GM23248 (cell line): ENCODE measurements around the gene SNTG2. TPM values are rescaled to one million over a fixed set of nuclear protein-coding genes. Genes with fewer than 3 reads are reported as not detected.

ENCODE experiments used
- DNase-seq: peaks from one replicate; pipeline ENCODE4 v3.0.0-alpha.2; 2015
- H2AFZ ChIP-seq: fragments of 200-600 bp; sonication (generic); 2 replicates; pipeline ENCODE4 v1.6.1; 2016; ENCODE audit warnings: antibody characterized with exemption
- H3F3A ChIP-seq: fragments of 200-600 bp; sonication (generic); 2 replicates; pipeline ENCODE4 v1.6.1; 2016; ENCODE audit warnings: mild to moderate bottlenecking, antibody characterized with exemption, mixed run types; ENCODE audit not compliant: insufficient read depth
- H3K27ac ChIP-seq: fragments of 200-600 bp; sonication (generic); 2 replicates; pipeline ENCODE4 v1.5.1; 2016; ENCODE audit warnings: mild to moderate bottlenecking
- H3K27me3 ChIP-seq: fragments of 200-600 bp; sonication (generic); replicated peaks from 2 replicates; pipeline ENCODE4 v1.6.1; 2016; ENCODE audit warnings: mild to moderate bottlenecking; ENCODE audit not compliant: insufficient read depth
- H3K36me3 ChIP-seq: fragments of 200-600 bp; sonication (generic); 2 replicates; pipeline ENCODE4 v1.6.1; 2016; ENCODE audit warnings: low read depth, mild to moderate bottlenecking
- H3K4me1 ChIP-seq: fragments of 200-600 bp; sonication (generic); 2 replicates; pipeline ENCODE4 v1.6.1; 2016; ENCODE audit warnings: mild to moderate bottlenecking; ENCODE audit not compliant: insufficient read depth
- H3K4me2 ChIP-seq: fragments of 200-600 bp; sonication (generic); one replicate; pipeline ENCODE4 v1.6.1; 2016; ENCODE audit warnings: mild to moderate bottlenecking; ENCODE audit not compliant: unreplicated experiment
- H3K4me3 ChIP-seq: fragments of 200-600 bp; sonication (generic); 2 replicates; pipeline ENCODE4 v1.5.1; 2016; ENCODE audit warnings: mild to moderate bottlenecking
- H3K79me2 ChIP-seq: fragments of 200-600 bp; sonication (generic); 2 replicates; pipeline ENCODE4 v1.6.1; 2016; ENCODE audit warnings: mild to moderate bottlenecking; ENCODE audit not compliant: insufficient read depth
- H3K9ac ChIP-seq: fragments of 200-600 bp; sonication (generic); 2 replicates; pipeline ENCODE4 v1.6.1; 2016; ENCODE audit warnings: mild to moderate bottlenecking
- H3K9me2 ChIP-seq: fragments of 200-600 bp; sonication (generic); 2 replicates; pipeline ENCODE4 v1.6.1; 2016; ENCODE audit warnings: mixed run types, mild to moderate bottlenecking, moderate library complexity; ENCODE audit not compliant: insufficient read depth
- H3K9me3 ChIP-seq: fragments of 200-600 bp; sonication (generic); one replicate; pipeline ENCODE4 v1.6.1; 2017; ENCODE audit warnings: low read depth
- H4K20me1 ChIP-seq: fragments of 200-600 bp; sonication (generic); 2 replicates; pipeline ENCODE4 v1.6.0; 2016; ENCODE audit not compliant: insufficient read depth
- EZH2 ChIP-seq: fragments of 200-600 bp; sonication (generic); IDR thresholded peaks from 2 replicates; pipeline ENCODE4 v1.6.1; 2018; ENCODE audit warnings: antibody characterized with exemption, mild to moderate bottlenecking; ENCODE audit not compliant: insufficient read depth, poor library complexity, severe bottlenecking
- EZH2phosphoT487 ChIP-seq: fragments of 200-600 bp; sonication (generic); IDR thresholded peaks from 2 replicates; pipeline ENCODE4 v1.6.1; 2018; ENCODE audit warnings: antibody characterized with exemption, moderate library complexity, mild to moderate bottlenecking, low read depth; ENCODE audit not compliant: insufficient read depth
- WGBS, 2 experiments: methylation state at CpG; one replicate each; pipeline ENCODE4 v1.1.6; 2015 to 2017; ENCODE audit warnings: low lambda C conversion rate in 2 of 2, low coverage in 1 of 2; ENCODE audit errors: missing lambda C conversion rate in 2 of 2; 5-methylcytosine and 5-hydroxymethylcytosine counted together
- in situ Hi-C: fragments of 300-500 bp; cut with MboI; formaldehyde crosslinking; loops from 2 replicates; pipeline ENCODE4 v1.15.0; 2020
- polyA plus RNA-seq: library from polyadenylated mRNA; unstranded; fragments of >200 nt; fragmentation: Nextera tagmentation; extraction: Ambion mirVana; gene quantifications from 2 replicates; pipeline ENCODE4 v1.2.1, GENCODE V29; 2016
- total RNA-seq: library from RNA; depleted of rRNA; stranded (reverse); fragments of >200 nt; shearing (Covaris generic); gene quantifications from 2 replicates; pipeline ENCODE4 v1.2.3, GENCODE V29; 2014

SNTG2 gene
- total and polyA plus RNA-seq, 2 experiments from 2014 or later: not detected

GRCh38 chr2:979069-979928 lies 28.6 kb downstream of the SNTG2 start:
- Histone ChIP-seq H3F3A (no peaks in the 10 kb centered on the region), H3K4me1 (no peaks in the 10 kb centered on the region), H3K9ac (no peak overlapping the region), H3K79me2 (no peaks in the 10 kb centered on the region), H3K36me3 (no peaks in the 10 kb centered on the region), H3K4me3 (no peak overlapping the region), H2AFZ (no peak overlapping the region), H3K27me3 (no peaks in the 10 kb centered on the region), H3K27ac (no peak overlapping the region), H3K9me2 (no peaks in the 10 kb centered on the region), H3K4me2 (no peak overlapping the region), H3K9me3 (no peaks in the 10 kb centered on the region), H4K20me1 (no peaks in the 10 kb centered on the region)
- in situ Hi-C loops: no loop called here
- no peak for DNase-seq
- 8 to 11% methylated on average over 8 of the region's 8 CpGs for WGBS, 2 experiments
- TF ChIP-seq EZH2phosphoT487 (no peak), EZH2 (no peak)

- Histone ChIP-seq H2AFZ (no peak overlapping the region), H3K27me3 (no peaks in the 10 kb centered on the region), H3K79me2 (no peaks in the 10 kb centered on the region), H3K9me2 (no peaks in the 10 kb centered on the region), H3K36me3 (no peaks in the 10 kb centered on the region), H3K9me3 (no peaks in the 10 kb centered on the region), H3K4me2 (no peak overlapping the region), H4K20me1 (no peaks in the 10 kb centered on the region), H3K4me3 (no peak overlapping the region), H3K27ac (no peak overlapping the region), H3K4me1 (no peaks in the 10 kb centered on the region), H3F3A (no peaks in the 10 kb centered on the region), H3K9ac (no peak overlapping the region)
- 6 to 9% methylated on average over 4 of the region's 4 CpGs for WGBS, 2 experiments
- in situ Hi-C loops: no loop called here
- TF ChIP-seq EZH2: no peak
- no peak for TF ChIP-seq EZH2phosphoT487
- DNase-seq: no peak
Observed at GRCh38 chr2:980176-980575, 29.5 kb downstream of the SNTG2 start.

- Histone ChIP-seq H3K4me2 (no peak overlapping the region), H3K36me3 (no peaks in the 10 kb centered on the region), H3K4me1 (no peaks in the 10 kb centered on the region), H3K79me2 (no peaks in the 10 kb centered on the region), H3K9ac (no peak overlapping the region), H3K27me3 (no peaks in the 10 kb centered on the region), H3F3A (no peaks in the 10 kb centered on the region), H3K9me2 (no peaks in the 10 kb centered on the region), H3K4me3 (no peak overlapping the region), H3K9me3 (no peaks in the 10 kb centered on the region), H2AFZ (no peak overlapping the region), H4K20me1 (no peaks in the 10 kb centered on the region), H3K27ac (no peak overlapping the region)
- in situ Hi-C loops: no loop called here
- TF ChIP-seq EZH2 (no peak), EZH2phosphoT487 (no peak)
- 20 to 29% methylated on average over 3 of the region's 3 CpGs for WGBS, 2 experiments
- DNase-seq: no peak
Observed at GRCh38 chr2:981258-981657, 30.6 kb downstream of the SNTG2 start.

GRCh38 chr2:981759-982158 lies 31.1 kb downstream of the SNTG2 start:
- Histone ChIP-seq H3K9me3 (no peaks in the 10 kb centered on the region), H3K27ac (no peak overlapping the region), H3F3A (no peaks in the 10 kb centered on the region), H4K20me1 (no peaks in the 10 kb centered on the region), H3K36me3 (no peaks in the 10 kb centered on the region), H3K9ac (no peak overlapping the region), H3K4me2 (no peak overlapping the region), H2AFZ (no peak overlapping the region), H3K27me3 (no peaks in the 10 kb centered on the region), H3K79me2 (no peaks in the 10 kb centered on the region), H3K4me3 (no peak overlapping the region), H3K4me1 (no peaks in the 10 kb centered on the region), H3K9me2 (no peaks in the 10 kb centered on the region)
- 27 to 29% methylated on average over 4 of the region's 4 CpGs for WGBS, 2 experiments
- TF ChIP-seq EZH2phosphoT487: no peak
- no peak for DNase-seq
- in situ Hi-C loops: no loop called here
